Middle frontal gyrus (tissue), 1 donor: ENCODE measurements around the gene ARHGEF2.
A peak's percentile ranks its signal among the peaks of the same experiment; 100 is the strongest.
"Not testable (repeated sequence)": the region's sequence is repeated elsewhere in the genome, so short reads cannot be mapped to it uniquely, and the experiment has no call there.

Experiments used
- DNase-seq: peaks from one replicate; pipeline ENCODE4 v3.0.0-alpha.2; 2015; ENCODE audit warnings: low spot score; ENCODE audit errors: extremely low spot score

Gene ARHGEF2

GRCh38 chr1:155944444-155944799 lies 33.9 kb downstream of the ARHGEF2 start:
- no peak for DNase-seq

- DNase-seq = no peak
Observed at GRCh38 chr1:155942578-155943141, 35.7 kb downstream of the ARHGEF2 start.

GRCh38 chr1:155941845-155942531 lies 36.4 kb downstream of the ARHGEF2 start:
- DNase-seq = no peak

- no peak for DNase-seq
Observed at GRCh38 chr1:155940993-155941844, 37.1 kb downstream of the ARHGEF2 start, which contains the start of gene RXFP4. Gene RXFP4 (plus strand): TSS chr1:155941638. CDS start chr1:155941710, 72 bp downstream.

- DNase-seq = no peak
Observed at GRCh38 chr1:155940482-155940992, 37.8 kb downstream of the ARHGEF2 start.

- DNase-seq = no peak
Observed at GRCh38 chr1:155938220-155938627, 40.1 kb downstream of the ARHGEF2 start.

- no peak for DNase-seq
Observed at GRCh38 chr1:155934936-155935590, 43.3 kb downstream of the ARHGEF2 start.

GRCh38 chr1:155934097-155934935 lies 44.0 kb downstream of the ARHGEF2 start, which contains the start of gene KHDC4:
Gene KHDC4 (minus strand): TSS chr1:155934413. CDS start chr1:155934373, 40 bp downstream.
- peak; percentile 99 for DNase-seq

- DNase-seq = no peak
Observed at GRCh38 chr1:155933591-155934096, 44.7 kb downstream of the ARHGEF2 start.

- no peak for DNase-seq
Observed at GRCh38 chr1:155932487-155932886, 45.9 kb downstream of the ARHGEF2 start.

- DNase-seq = no peak
Observed at GRCh38 chr1:155932081-155932480, 46.3 kb downstream of the ARHGEF2 start.

- no peak for DNase-seq
Observed at GRCh38 chr1:155931332-155932038, 46.9 kb downstream of the ARHGEF2 start.

GRCh38 chr1:155930725-155931124 lies 47.6 kb downstream of the ARHGEF2 start:
- not testable (repeated sequence) for DNase-seq

- DNase-seq = no peak
Observed at GRCh38 chr1:155929057-155929456, 49.3 kb downstream of the ARHGEF2 start.

GRCh38 chr1:155925506-155925905 lies 52.8 kb downstream of the ARHGEF2 start:
- no peak for DNase-seq

GRCh38 chr1:155920717-155921116 lies 57.6 kb downstream of the ARHGEF2 start:
- DNase-seq = no peak

GRCh38 chr1:155919801-155920200 lies 58.5 kb downstream of the ARHGEF2 start:
- DNase-seq = no peak

- no peak for DNase-seq
Observed at GRCh38 chr1:155918660-155919059, 59.7 kb downstream of the ARHGEF2 start.

- DNase-seq = no peak
Observed at GRCh38 chr1:155913969-155914757, 64.2 kb downstream of the ARHGEF2 start.
